ENCODE measurements around the gene ZNF524.
A peak's percentile ranks its signal among the peaks of the same experiment; 100 is the strongest.

ZNF524 gene

DNA sequence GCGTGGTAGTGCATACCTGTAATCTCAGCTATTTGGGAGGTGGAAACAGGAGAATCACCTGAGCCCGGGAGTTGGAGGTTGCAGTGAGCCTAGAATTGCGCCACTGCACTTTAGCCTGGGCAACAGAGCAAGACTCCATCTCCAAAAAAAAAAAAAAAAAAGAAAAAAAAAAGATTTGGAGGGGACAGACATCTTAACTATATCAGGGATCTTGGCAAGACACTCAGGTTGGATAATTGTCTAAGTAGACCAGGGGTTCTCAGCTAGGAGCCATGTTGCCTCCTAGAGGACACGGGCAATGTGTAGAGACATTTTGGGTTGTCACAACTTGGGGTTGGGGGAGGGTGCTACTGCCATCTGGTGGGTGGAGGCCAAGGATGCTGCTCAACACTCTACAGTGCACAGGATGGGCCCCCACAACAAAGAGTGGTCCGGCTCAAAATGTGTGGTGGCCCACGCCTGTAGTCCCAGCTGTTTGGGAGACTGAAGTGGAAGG, 38.8 kb downstream of the ZNF524 start:
- peak; percentile 73 for DNase-seq (ENCODE audit: low spot score)

DNA sequence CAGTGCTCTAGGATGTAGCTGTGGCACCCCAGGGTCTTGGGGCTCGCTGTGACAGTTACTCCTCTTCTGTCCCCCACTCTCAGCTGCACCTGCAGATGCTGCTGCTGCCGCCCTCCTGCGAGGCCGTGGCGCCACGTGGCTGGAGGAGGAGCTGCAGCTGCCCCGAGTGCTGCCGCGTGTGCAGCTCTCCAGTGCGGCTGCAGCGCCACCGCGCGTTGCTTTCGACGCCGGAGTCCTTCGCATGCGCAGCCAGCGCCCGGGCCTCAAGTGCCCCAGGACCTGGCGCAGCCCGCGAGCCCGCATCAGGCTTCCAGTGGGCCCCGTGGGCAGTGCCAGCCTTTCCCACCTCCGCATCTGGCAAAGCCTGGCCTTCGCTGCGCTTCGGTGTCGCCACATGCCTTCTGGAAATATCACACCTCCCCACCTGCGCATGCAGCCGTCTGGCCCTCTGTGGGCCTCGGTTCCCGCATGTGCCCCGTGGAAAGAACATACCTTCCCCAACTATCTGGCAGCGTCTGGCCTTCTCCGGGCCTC, 40.0 kb downstream of the ZNF524 start:
- H3K27ac ChIP-seq, result peak overlapping the region; percentile 85 to 95
- H3K4me3 ChIP-seq, result peak overlapping the region; percentile 87
- TF ChIP-seq, protein P1, sequence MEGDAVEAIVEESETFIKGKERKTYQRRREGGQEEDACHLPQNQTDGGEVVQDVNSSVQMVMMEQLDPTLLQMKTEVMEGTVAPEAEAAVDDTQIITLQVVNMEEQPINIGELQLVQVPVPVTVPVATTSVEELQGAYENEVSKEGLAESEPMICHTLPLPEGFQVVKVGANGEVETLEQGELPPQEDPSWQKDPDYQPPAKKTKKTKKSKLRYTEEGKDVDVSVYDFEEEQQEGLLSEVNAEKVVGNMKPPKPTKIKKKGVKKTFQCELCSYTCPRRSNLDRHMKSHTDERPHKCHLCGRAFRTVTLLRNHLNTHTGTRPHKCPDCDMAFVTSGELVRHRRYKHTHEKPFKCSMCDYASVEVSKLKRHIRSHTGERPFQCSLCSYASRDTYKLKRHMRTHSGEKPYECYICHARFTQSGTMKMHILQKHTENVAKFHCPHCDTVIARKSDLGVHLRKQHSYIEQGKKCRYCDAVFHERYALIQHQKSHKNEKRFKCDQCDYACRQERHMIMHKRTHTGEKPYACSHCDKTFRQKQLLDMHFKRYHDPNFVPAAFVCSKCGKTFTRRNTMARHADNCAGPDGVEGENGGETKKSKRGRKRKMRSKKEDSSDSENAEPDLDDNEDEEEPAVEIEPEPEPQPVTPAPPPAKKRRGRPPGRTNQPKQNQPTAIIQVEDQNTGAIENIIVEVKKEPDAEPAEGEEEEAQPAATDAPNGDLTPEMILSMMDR (IDR thresholded peaks at IDR 0.05), result peak; percentile 31
- DNase-seq (ENCODE audit: low spot score), result peak; percentile 79

More for the DNA sequence above, 38.8 kb downstream of the ZNF524 start:
- H3K4me3 ChIP-seq, result no peak overlapping the region
- H3K27ac ChIP-seq, result no peak overlapping the region
- TF ChIP-seq, protein P1 (IDR thresholded peaks at IDR 0.05), result no peak

DNA sequence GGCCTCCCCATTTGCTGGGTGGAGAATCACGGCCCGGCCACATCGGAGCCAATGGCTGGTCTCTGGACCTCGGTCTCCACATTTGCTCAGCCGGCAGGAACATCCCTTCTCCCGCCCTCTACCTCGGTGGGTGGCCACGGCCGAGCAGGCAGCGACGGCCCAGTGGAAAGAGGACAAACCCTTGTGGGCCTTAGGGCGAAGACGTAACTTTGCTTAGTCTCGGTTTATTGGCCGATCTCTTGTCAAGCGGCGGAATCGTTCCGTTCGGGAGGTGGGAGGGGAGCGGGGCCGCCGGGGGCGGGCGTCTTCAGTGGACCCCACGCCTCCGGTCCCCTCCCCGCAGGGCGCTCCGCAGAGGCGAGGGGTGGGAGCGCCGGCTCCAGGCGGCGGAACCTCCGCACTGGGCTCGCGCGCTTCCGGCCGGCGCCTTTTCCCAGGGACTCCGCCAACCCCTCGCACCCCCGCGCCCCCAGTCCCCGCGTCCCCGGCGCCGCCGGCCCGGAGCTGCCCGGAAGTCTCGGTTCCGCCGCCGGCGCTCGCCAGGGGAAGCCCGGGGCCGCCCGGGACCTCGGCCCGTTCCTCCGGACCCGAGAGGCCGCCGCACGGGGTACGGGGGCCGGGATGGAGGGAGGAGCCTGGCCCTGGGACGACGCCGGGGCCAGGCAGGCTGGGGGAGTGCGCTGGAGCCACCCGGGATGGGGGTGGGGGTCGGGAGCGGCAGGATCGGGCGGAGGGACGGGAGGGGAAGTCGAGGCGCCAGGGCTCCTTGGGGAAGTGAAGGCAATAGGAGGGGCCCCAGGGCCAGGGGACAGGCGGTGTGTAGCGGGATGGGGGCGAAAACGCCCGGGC, 40.7 kb downstream of the ZNF524 start, which contains the start of gene ZNF580:
TSS of gene ZNF580 (plus strand) at position 426 of the 849 bp plus-strand sequence. CDS start 1,507 bp downstream, outside the sequence.
- DNase-seq (ENCODE audit: low spot score), result peak; percentile 79
- peak within 1 kb of the TSS; percentile 85 to 95 for H3K27ac ChIP-seq
- H3K4me3 ChIP-seq, result peak within 1 kb of the TSS; percentile 87
- TF ChIP-seq, protein P1 (IDR thresholded peaks at IDR 0.05), result no peak

DNA sequence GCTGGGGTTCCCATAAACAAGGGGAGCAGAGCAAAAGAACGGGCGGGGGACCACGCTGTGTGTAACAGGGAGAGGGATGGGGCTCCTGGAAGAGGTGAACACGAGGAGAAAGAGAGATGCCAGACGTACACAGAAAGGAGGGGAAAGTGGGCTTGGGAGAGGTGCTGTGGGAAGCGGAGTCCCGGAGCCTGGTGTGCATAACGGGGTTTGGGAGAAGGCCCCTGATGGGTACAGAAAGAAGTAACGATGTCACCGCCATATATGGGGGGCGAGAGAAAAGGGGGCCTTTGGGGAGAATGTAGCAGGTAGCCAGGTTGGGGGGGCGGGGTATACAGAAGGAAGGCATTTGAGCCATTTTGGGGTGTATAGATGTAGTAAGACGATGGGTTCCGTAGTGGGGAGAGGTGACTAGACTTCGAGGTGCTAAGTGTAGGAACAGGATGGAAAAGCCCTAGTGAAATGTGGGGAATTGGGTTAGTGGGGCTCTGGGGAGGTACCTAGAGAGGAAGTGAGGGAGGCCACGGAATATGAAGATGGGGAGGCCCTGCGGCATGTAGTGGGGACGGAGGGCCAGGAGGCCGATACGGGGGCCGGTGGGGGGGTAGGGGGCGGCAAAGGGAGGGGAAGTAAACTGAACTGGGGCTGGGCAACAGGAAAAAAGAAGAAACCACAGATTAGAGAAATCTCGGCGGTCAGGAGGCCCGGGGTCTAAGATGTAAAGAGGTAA, 41.5 kb downstream of the ZNF524 start:
- DNase-seq (ENCODE audit: low spot score), result peak; percentile 72
- TF ChIP-seq, protein P1 (IDR thresholded peaks at IDR 0.05), result no peak
- Histone ChIP-seq H3K27ac (peak overlapping the region; percentile 85 to 95), H3K4me3 (peak overlapping the region; percentile 87)

DNA sequence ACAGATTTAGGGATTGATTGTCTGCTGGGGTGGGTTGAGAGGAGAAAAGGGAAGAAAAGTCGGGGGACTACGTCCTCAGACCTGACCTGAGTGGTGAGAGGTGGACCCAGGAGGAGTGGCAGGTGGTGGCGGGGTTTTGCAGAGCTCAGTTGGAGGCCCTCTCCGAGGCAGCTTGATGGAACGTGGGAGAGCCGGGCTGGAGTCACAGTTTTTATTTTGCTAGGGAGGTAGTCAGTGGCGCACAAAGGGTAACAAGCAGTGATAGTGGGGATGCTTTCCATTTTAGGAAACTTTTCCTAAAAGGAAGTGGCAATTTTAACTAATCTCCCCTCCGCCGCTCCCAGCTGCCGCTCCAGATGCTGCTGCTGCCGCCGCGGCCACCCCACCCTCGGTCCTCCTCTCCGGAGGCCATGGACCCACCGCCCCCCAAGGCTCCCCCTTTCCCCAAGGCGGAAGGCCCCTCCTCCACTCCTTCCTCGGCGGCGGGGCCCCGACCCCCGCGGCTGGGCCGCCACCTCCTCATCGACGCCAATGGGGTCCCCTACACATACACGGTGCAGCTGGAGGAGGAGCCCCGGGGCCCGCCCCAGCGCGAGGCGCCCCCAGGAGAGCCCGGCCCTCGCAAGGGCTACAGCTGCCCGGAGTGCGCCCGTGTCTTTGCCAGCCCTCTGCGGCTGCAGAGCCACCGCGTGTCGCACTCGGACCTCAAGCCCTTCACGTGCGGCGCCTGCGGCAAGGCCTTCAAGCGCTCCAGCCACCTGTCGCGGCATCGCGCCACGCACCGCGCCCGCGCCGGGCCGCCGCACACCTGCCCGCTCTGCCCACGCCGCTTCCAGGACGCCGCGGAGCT, 42.3 kb downstream of the ZNF524 start:
- DNase-seq (ENCODE audit: low spot score), result no peak
- TF ChIP-seq, protein P1 (IDR thresholded peaks at IDR 0.05), result no peak

More for the DNA sequence above, 42.3 kb downstream of the ZNF524 start:
- peak overlapping the region; percentile 87 for H3K4me3 ChIP-seq
- peak overlapping the region; percentile 85 to 95 for H3K27ac ChIP-seq

Measured in coronary artery (tissue), 2 donors.